Measurements from ENCODE around the gene RALGAPA2. TPM values are rescaled to one million over a fixed set of nuclear protein-coding genes. Genes with fewer than 3 reads are reported as not detected.

Gene RALGAPA2
- total and polyA plus RNA-seq, 2 experiments from 2014 or later: 13.1 to 43.4 TPM

DNA sequence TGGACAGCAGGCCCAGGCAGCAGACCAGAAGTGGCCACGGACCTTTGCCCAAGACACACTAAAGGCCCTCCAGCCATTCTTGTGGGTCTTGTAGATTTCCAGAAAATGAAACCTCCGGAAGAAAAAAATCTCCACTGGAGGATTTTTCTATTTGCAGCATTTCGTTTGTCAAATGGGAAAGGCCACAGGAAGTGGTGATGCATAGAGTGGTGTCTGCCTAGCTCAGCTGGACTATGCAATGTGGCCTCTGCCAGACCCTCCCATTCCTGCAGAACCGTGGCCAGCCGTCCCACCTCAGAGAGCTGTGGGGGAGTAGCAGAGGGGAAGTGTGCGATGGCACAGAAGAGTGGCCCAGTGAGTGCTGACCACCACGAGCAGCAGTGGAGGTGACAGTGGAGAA, 368.5 kb downstream of the RALGAPA2 start (continued):
- TF ChIP-seq, protein P1, sequence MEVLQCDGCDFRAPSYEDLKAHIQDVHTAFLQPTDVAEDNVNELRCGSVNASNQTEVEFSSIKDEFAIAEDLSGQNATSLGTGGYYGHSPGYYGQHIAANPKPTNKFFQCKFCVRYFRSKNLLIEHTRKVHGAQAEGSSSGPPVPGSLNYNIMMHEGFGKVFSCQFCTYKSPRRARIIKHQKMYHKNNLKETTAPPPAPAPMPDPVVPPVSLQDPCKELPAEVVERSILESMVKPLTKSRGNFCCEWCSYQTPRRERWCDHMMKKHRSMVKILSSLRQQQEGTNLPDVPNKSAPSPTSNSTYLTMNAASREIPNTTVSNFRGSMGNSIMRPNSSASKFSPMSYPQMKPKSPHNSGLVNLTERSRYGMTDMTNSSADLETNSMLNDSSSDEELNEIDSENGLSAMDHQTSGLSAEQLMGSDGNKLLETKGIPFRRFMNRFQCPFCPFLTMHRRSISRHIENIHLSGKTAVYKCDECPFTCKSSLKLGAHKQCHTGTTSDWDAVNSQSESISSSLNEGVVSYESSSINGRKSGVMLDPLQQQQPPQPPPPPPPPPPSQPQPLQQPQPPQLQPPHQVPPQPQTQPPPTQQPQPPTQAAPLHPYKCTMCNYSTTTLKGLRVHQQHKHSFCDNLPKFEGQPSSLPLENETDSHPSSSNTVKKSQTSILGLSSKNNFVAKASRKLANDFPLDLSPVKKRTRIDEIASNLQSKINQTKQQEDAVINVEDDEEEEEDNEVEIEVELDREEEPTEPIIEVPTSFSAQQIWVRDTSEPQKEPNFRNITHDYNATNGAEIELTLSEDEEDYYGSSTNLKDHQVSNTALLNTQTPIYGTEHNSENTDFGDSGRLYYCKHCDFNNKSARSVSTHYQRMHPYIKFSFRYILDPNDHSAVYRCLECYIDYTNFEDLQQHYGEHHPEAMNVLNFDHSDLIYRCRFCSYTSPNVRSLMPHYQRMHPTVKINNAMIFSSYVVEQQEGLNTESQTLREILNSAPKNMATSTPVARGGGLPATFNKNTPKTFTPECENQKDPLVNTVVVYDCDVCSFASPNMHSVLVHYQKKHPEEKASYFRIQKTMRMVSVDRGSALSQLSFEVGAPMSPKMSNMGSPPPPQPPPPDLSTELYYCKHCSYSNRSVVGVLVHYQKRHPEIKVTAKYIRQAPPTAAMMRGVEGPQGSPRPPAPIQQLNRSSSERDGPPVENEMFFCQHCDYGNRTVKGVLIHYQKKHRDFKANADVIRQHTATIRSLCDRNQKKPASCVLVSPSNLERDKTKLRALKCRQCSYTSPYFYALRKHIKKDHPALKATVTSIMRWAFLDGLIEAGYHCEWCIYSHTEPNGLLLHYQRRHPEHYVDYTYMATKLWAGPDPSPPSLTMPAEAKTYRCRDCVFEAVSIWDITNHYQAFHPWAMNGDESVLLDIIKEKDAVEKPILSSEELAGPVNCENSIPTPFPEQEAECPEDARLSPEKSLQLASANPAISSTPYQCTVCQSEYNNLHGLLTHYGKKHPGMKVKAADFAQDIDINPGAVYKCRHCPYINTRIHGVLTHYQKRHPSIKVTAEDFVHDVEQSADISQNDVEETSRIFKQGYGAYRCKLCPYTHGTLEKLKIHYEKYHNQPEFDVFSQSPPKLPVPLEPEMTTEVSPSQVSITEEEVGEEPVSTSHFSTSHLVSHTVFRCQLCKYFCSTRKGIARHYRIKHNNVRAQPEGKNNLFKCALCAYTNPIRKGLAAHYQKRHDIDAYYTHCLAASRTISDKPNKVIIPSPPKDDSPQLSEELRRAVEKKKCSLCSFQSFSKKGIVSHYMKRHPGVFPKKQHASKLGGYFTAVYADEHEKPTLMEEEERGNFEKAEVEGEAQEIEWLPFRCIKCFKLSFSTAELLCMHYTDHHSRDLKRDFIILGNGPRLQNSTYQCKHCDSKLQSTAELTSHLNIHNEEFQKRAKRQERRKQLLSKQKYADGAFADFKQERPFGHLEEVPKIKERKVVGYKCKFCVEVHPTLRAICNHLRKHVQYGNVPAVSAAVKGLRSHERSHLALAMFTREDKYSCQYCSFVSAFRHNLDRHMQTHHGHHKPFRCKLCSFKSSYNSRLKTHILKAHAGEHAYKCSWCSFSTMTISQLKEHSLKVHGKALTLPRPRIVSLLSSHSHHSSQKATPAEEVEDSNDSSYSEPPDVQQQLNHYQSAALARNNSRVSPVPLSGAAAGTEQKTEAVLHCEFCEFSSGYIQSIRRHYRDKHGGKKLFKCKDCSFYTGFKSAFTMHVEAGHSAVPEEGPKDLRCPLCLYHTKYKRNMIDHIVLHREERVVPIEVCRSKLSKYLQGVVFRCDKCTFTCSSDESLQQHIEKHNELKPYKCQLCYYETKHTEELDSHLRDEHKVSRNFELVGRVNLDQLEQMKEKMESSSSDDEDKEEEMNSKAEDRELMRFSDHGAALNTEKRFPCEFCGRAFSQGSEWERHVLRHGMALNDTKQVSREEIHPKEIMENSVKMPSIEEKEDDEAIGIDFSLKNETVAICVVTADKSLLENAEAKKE (CRISPR knock-in tag; IDR thresholded peaks at IDR 0.05): no peak
- no peak for TF ChIP-seq ZNF331 (CRISPR knock-in tag; IDR thresholded peaks at IDR 0.05; ENCODE audit: low read depth)
- no peak for TF ChIP-seq ZNF114 (CRISPR knock-in tag; IDR thresholded peaks at IDR 0.05)
- TF ChIP-seq, protein P2, sequence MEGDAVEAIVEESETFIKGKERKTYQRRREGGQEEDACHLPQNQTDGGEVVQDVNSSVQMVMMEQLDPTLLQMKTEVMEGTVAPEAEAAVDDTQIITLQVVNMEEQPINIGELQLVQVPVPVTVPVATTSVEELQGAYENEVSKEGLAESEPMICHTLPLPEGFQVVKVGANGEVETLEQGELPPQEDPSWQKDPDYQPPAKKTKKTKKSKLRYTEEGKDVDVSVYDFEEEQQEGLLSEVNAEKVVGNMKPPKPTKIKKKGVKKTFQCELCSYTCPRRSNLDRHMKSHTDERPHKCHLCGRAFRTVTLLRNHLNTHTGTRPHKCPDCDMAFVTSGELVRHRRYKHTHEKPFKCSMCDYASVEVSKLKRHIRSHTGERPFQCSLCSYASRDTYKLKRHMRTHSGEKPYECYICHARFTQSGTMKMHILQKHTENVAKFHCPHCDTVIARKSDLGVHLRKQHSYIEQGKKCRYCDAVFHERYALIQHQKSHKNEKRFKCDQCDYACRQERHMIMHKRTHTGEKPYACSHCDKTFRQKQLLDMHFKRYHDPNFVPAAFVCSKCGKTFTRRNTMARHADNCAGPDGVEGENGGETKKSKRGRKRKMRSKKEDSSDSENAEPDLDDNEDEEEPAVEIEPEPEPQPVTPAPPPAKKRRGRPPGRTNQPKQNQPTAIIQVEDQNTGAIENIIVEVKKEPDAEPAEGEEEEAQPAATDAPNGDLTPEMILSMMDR (conservative IDR thresholded peaks at IDR 0.05; ENCODE audit: low read depth in 2 of 2): no peak
- TF ChIP-seq, protein P3, sequence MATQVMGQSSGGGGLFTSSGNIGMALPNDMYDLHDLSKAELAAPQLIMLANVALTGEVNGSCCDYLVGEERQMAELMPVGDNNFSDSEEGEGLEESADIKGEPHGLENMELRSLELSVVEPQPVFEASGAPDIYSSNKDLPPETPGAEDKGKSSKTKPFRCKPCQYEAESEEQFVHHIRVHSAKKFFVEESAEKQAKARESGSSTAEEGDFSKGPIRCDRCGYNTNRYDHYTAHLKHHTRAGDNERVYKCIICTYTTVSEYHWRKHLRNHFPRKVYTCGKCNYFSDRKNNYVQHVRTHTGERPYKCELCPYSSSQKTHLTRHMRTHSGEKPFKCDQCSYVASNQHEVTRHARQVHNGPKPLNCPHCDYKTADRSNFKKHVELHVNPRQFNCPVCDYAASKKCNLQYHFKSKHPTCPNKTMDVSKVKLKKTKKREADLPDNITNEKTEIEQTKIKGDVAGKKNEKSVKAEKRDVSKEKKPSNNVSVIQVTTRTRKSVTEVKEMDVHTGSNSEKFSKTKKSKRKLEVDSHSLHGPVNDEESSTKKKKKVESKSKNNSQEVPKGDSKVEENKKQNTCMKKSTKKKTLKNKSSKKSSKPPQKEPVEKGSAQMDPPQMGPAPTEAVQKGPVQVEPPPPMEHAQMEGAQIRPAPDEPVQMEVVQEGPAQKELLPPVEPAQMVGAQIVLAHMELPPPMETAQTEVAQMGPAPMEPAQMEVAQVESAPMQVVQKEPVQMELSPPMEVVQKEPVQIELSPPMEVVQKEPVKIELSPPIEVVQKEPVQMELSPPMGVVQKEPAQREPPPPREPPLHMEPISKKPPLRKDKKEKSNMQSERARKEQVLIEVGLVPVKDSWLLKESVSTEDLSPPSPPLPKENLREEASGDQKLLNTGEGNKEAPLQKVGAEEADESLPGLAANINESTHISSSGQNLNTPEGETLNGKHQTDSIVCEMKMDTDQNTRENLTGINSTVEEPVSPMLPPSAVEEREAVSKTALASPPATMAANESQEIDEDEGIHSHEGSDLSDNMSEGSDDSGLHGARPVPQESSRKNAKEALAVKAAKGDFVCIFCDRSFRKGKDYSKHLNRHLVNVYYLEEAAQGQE (IDR thresholded peaks at IDR 0.05; ENCODE audit: unreplicated experiment): no peak

Small RNA genes lying within 50 kb of the gene (small RNA-seq; reads per million reads assigned to genes)
- gene EIF4E2P1 (ENCODE audit: low replicate concordance) (not detected), gene RN7SL607P (ENCODE audit: low replicate concordance) (not detected)
